Measurements from ENCODE around the gene CAV3. TPM values are rescaled to one million over a fixed set of nuclear protein-coding genes. Genes with fewer than 3 reads are reported as not detected.

The CAV3 gene
- total RNA-seq, 1 donor from 2014 or later = not detected

GRCh38 chr3:8755564-8756237 lies 22.1 kb downstream of the CAV3 start:
- DNase-seq (ENCODE audit: low read depth) = no peak
- Histone ChIP-seq H3K4me3 (ENCODE audit: low read depth, low read length) (no peak overlapping the region), H3K36me3 (ENCODE audit: control insufficient read depth, insufficient read depth, low read length) (no peaks in the 10 kb centered on the region), H3K27me3 (ENCODE audit: control insufficient read depth, insufficient read depth, low read length) (no peaks in the 10 kb centered on the region)
- TF ChIP-seq CTCF (IDR thresholded peaks at IDR 0.05; ENCODE audit: insufficient read depth, low read length, poor library complexity, severe bottlenecking) = peak; percentile 37

GRCh38 chr3:8756671-8757070 lies 23.1 kb downstream of the CAV3 start:
- TF ChIP-seq CTCF (IDR thresholded peaks at IDR 0.05; ENCODE audit: insufficient read depth, low read length, poor library complexity, severe bottlenecking) = no peak
- H3K27me3 ChIP-seq (ENCODE audit: control insufficient read depth, insufficient read depth, low read length) = no peaks in the 10 kb centered on the region
- no peak for DNase-seq (ENCODE audit: low read depth)
- H3K36me3 ChIP-seq (ENCODE audit: control insufficient read depth, insufficient read depth, low read length) = no peaks in the 10 kb centered on the region
- H3K4me3 ChIP-seq (ENCODE audit: low read depth, low read length) = no peak overlapping the region

- H3K4me3 ChIP-seq (ENCODE audit: low read depth, low read length) = no peak overlapping the region
- TF ChIP-seq CTCF (IDR thresholded peaks at IDR 0.05; ENCODE audit: insufficient read depth, low read length, poor library complexity, severe bottlenecking) = no peak
- H3K27me3 ChIP-seq (ENCODE audit: control insufficient read depth, insufficient read depth, low read length) = no peaks in the 10 kb centered on the region
- no peak for DNase-seq (ENCODE audit: low read depth)
- no peaks in the 10 kb centered on the region for H3K36me3 ChIP-seq (ENCODE audit: control insufficient read depth, insufficient read depth, low read length)
Observed at GRCh38 chr3:8757551-8758518, 24.2 kb downstream of the CAV3 start.

GRCh38 chr3:8759038-8759707 lies 25.6 kb downstream of the CAV3 start:
- Histone ChIP-seq H3K36me3 (ENCODE audit: control insufficient read depth, insufficient read depth, low read length) (no peaks in the 10 kb centered on the region), H3K4me3 (ENCODE audit: low read depth, low read length) (no peak overlapping the region), H3K27me3 (ENCODE audit: control insufficient read depth, insufficient read depth, low read length) (no peaks in the 10 kb centered on the region)
- no peak for TF ChIP-seq CTCF (IDR thresholded peaks at IDR 0.05; ENCODE audit: insufficient read depth, low read length, poor library complexity, severe bottlenecking)
- DNase-seq (ENCODE audit: low read depth) = no peak

- no peaks in the 10 kb centered on the region for H3K36me3 ChIP-seq (ENCODE audit: control insufficient read depth, insufficient read depth, low read length)
- no peak for DNase-seq (ENCODE audit: low read depth)
- TF ChIP-seq CTCF (IDR thresholded peaks at IDR 0.05; ENCODE audit: insufficient read depth, low read length, poor library complexity, severe bottlenecking) = no peak
- H3K27me3 ChIP-seq (ENCODE audit: control insufficient read depth, insufficient read depth, low read length) = no peaks in the 10 kb centered on the region
- no peak overlapping the region for H3K4me3 ChIP-seq (ENCODE audit: low read depth, low read length)
Observed at GRCh38 chr3:8760091-8760490, 26.5 kb downstream of the CAV3 start.
